GM19452 (cell line): ENCODE results near the gene PSMD11.
"Not testable (repeated sequence)": the region's sequence is repeated elsewhere in the genome, so short reads cannot be mapped to it uniquely, and the experiment has no call there.

Experiments used
- ATAC-seq: cut with Tn5 transposase; IDR thresholded peaks from one replicate; pipeline ENCODE4 v1.9.1; 2021; ENCODE audit not compliant: unreplicated experiment

Gene PSMD11

DNA sequence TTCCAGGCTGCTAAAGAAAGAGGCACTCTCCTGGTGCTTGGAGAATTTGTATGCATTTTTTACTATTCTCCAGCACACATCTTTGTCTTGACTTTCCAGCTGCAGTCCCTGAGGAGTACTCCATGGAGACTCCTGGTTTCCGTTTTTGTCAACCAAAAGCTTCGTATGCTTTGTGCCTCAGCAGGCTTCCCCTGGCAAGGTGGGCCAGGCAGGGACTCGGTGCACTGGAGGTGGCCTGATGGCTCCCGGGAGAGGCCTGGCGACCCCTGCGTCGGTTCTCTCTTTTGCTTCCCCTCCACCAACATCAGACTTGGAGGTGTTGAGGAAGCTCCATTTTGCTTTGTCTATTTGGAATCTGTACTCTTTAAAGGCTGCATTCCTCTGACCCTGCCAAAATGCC lies 66.2 kb downstream of the PSMD11 start:
- ATAC-seq, result no peak

DNA sequence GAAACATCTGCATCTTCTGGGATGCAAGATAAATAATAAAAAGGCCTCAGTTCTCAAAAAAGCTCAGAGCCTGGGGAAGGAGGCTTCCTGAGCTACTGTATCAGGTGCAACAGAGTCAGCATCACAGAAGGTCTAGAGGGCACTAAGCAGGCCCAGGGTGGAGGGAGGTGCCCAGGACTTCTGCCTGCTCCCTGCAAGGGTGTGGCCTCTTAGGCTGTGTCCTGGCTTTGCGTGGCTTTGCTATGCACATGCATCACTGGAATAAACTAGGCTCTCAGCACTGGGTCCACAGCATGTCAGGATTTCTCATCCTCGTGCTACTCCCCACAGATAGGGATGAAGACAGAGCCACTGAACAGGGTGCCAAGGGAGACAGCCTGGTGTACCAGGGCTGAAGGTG lies 68.0 kb downstream of the PSMD11 start:
- no peak for ATAC-seq

DNA sequence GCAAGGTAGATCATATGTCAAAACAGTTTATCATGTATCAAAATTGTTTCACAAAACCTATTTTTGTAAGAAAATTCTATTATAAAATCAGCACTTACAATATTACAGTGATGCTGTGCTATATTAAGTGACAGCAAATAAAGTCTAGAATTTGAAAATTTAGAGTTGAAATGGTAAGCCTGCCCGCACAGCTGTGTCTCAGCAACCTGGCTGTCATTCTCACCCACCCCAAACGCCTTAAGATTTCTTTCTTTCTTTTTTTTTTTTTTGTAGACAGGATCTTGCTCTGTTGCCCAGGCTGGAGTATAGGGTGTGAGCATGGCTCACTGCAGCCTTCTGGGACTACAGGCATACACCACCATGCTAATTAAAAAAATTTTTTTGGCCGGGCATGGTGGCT lies 69.3 kb downstream of the PSMD11 start:
- no peak for ATAC-seq

DNA sequence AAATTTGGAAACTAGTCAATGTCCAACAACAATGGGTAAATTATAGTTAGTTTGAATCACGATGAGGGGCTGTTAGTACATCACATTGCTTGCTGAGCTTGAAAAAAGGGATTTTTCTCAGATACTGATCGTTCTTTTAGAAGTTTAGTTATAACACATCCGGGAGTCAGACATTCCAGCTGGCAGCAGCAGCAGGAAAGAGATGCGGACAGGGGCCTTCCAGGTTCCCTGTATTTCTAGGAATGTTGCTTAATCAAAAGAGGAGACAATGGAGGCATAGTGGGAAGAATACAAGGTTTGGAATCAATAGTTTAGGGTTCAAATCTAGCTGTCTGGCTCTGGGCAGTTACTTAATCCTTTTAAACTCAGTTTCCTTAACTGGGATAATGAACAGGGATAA lies 70.3 kb downstream of the PSMD11 start:
- no peak for ATAC-seq

DNA sequence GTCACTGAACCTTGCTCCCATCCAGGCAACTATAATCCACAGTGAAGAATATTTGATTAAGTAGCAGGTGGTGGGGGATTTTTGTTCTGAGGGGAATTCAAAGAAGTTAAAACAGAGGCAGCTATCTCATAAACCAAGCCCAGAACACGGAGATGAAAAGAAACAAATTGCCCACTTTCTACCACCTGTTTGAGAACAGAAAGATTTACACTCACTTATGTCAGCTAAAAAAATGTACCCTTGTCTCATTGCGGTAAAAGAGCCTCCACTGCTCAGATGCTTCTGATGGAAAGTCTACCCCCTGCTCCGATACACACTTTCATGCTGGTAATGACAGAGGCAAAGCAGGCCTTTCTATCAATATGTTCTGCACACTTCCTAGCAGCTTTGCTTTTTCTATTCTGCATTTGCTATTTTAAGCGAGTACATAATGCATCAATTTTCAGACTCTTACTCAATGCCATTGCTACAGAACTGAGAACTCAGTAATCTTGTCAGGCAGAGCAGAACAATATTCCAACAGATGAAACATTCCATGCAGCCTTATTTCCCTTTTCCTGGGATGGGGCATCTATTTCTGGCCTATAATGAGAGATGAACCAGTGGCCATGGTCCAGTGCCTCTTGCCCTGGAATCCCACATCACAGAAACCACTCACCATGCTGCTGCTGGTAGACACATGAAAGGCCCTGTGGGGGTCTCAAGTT lies 71.5 kb downstream of the PSMD11 start:
- ATAC-seq, result peak; percentile 36

DNA sequence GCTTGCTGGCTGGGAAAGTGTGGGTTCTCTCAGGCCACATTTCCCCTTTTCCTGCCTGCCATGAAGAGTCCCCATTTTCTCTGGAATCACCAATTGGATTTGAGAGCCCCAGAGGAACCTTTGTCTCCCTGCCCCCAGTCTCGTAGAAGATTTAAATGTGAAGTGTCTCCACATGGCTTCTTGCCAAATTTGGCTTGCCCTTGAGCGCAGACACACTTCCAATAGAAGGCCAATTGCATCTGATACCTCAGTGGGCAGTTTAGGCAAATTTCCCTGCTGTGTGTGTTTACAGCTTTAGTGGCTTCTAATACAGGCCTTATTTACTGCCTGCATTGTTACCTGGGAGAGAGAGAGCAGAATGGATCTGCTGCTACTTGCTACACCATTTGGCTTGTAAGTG lies 72.1 kb downstream of the PSMD11 start:
- no peak for ATAC-seq

DNA sequence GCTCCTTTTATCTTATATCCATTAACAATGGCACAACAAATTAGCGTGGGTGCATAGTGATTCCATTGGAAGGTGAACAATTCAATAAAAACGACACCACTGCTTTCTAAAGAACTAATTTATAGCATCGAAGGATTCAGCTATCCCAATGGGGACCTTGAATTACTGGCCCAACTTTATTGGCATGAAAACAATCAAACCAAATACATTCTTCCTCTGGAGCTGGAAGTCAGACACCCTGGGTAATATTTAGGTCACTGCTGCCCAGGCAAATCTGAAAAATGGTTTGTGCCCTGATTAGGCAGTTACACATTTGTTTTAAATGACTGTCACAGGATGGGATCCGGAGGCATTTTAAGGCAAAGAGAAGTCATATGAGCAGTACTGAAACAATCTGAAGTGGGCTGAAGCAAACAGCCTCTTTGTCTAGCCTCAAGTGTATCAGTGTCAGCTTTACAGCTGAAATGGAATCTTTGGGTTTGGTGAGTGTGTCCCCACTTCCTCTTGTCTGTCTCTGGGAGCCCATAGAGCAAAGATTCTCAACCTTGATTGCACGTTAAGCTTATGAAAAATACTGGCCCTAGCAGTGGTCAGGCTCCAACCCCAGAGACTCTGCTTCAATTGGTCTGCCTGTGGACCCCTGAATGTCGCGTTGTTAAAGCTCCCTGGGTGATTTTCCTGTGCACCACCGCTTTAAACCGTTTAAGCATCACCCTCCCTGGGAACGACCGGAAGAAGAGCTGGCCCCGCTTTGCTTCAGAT lies 72.8 kb downstream of the PSMD11 start:
- ATAC-seq, result no peak

DNA sequence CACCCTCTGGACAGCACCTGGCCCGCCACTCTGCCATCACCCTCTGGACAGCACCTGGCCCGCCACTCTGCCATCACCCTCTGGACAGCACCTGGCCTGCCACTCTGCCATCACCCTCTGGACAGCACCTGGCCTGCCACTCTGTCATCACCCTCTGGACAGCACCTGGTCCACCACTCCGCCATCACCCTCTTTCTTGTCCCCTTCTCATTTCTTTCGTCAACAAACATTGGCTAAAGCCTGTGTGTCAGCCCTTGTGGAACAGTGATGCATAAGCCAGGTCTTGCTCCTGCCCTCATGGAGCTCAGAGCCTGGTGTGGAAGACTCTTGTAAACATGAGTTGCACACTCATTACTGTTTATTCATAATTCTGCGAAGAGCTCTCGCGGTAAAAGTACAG lies 73.7 kb downstream of the PSMD11 start:
- no peak for ATAC-seq

DNA sequence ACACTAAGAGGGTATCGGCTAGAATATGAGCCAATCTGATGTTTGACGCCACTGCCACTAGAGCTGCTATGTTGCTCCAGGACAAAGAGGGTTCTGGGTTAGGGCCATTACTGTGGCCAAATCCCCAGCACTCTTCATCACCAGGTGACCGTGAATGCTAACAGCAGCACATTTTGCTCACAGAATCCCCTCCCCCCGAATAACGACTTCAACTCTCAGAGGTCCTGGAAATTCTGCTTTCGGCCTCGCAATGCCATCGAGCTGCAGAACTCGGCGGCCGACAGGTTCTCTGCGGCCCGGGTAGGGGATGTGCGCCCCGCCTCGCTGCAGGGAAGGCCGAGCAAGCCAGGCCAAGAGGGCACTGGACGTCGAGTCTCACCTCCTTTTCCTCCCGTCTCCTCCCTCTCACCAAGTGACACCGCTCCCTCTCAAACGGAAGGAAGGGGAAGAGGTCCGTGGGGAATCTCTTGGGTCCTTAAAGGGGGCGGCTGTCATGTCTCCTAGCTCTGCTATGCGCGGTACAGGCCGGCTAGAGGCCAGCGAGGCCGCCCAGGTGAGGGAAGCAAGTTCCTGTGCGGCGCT lies 74.4 kb downstream of the PSMD11 start:
- no peak for ATAC-seq

DNA sequence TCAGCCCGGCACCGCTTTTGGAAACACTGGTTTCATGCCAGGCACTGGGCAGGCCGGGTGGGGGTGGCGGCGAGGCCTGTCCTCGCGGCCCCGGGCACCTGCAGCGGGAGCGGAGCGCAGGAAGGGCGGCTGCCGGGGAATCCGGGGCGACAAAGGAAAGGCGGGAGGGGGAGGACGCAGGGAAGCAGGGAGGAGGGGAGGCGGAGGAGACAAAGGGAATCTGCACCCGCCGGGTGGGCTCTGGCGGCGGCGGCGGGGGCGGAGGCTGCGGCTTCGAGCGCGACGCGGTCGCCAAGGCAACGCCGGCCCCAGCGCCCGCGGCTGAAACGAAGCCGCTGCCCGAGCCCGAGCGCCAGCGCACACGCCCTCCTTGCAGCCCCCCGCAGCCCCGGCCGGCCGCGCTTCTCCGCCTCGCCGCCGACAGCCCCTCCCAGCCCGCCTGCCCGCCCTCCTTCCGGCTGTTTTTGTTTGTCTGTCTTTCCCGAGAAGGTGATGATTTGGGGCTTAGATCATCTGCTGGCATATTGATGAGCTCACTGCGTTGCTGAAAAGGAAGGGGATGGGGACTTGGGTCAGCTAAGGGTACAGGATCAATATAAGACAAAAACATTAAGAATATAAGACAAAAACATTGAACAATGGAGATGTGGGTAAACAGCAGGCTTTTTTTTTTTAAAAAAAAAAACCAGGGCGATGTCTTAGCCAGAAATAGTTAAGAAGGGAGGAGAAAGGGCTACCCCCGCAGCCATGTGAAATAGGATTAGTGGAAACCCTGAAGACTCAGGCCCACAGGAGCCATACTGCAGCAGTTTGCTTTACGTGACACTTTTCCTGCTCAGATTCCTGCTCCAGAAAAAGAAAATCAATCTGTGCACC lies 75.2 kb downstream of the PSMD11 start:
- ATAC-seq, result no peak

DNA sequence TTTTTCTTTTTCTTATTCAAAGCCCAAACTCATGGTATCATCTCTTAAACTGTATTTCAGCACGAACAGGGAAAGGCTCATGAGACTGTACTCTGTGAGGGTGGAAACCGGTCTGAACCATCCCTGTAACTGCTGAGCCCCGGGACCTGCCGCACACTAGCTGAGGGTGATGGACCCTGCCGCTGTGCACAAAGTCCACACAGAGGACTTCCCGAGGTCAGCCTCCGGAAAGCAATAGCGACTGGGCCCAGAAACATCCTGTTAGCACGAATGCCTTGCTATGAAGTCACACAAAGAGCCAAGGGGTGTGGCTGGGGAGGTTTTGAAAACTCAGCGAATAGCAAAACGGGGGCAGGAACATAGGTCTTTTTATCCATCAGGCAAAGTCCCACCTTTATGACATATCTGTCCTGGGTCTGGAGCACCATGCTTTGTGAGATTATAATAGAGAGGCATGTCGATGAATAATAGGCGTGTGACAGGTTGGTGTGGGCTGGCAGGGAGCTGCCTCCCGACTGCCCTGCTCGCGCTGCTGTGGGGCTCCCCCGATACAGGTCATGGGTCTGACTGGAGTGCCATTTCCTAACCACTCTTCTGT lies 75.9 kb downstream of the PSMD11 start:
- ATAC-seq, result no peak

DNA sequence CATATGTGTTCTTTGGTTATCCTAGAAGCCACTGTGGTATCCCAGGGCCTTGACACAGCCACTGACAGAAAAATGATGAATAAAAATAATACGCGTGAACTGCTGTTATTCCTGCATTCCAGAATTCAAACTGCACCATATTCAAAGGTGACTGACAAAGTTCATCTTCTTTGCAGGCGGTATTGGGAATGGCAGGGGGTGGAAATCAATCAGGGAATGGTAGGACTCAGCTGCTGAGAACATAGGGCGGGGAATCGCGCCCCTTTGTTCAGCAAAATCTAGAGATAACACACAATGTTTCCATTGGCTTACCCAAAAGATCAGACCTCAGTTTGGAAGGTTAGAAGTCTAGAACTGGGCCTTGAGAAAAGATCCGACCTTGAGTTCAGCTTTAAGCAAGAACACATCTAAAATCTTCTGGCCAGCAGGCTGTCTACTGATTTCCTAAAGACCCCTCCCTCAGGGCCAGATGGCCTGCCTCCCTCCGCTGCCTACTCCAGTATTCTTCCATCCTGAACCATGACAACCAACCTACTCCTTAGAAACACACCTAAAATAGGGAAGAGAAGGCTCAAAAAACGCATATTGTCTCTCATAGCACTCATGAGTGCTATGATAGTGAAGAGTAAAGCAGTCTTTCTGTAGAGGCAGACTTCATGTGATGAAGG lies 76.6 kb downstream of the PSMD11 start:
- ATAC-seq, result no peak

DNA sequence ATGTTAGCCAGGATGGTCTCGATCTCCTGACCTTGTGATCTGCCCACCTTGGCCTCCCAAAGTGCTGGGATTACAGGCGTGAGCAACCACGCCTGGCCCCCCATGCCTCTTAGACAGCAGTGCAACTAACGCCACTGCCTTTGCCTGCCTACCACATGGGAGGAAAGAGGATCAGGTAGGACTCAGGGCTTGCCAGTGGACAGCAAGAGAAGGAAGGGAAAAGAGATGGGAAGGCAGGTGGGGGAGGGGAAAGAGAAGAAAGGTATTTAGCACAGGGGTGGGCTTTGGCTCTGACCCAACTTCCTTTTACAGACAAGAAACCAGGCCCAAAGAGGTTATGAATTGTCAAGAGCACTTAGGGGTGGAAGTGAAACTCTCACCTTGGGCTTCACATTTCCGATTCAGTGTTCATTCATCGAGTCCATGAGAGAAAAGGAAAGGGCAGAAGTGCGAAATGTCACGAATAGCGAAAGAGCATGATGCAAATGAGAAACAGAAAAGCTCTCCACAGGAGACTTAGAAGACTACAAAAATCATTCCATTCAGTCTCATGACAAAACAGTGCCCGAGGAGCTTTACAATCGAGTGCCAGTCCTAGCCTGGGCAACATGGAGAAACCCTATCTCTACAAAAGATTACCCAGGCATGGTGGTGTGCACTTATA lies 78.8 kb downstream of the PSMD11 start:
- ATAC-seq, result peak; percentile 37

DNA sequence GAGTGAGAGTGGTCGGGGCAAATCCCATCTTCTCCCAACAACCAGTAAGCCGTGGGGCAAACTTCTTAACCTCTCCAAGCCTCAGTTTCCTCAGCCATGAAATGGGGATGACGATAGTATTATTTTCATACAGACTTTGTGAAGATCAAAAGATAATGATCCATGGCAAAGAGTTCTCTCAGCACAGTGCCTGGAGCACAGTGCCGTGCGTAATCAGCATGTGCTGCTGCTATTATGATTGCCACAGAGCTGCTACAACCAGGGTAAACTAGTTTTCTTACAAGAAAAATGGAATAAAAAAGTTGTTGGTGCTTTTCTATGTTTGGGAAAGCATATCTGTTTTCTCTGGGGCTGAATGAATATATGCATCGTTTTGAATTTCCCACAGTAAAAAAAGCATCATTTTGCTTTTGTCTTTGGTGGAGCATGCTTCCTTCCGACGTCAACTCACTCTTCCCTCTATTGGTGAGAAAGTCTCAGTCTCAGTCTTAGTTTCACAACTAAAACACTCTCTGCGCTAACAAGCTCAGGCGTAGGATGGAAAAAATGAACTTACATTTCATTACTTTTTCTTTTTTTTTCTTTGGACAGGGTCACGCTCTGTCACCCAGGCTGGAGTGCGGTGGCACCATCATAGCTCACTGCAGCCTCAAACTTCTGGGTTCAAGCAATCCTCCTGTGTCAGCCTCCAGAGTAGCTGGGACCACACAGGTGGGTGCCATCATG lies 79.7 kb downstream of the PSMD11 start:
- peak; percentile 58 for ATAC-seq

DNA sequence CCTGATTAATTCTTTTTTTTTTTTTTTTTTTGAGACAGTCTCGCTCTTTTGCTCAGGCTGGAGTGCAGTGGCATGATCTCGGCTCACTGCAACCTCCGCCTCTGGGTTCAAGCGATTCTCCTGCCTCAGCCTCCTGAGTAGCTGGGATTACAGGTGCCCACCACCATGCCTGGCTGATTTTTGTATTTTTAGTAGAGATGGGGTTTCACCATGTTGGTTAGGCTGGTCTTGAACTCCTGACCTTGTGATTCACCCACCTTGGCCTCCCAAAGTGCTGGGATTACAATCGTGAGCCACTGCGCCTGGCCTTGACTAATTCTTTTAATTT lies 80.2 kb downstream of the PSMD11 start:
- ATAC-seq, result not testable (repeated sequence)

DNA sequence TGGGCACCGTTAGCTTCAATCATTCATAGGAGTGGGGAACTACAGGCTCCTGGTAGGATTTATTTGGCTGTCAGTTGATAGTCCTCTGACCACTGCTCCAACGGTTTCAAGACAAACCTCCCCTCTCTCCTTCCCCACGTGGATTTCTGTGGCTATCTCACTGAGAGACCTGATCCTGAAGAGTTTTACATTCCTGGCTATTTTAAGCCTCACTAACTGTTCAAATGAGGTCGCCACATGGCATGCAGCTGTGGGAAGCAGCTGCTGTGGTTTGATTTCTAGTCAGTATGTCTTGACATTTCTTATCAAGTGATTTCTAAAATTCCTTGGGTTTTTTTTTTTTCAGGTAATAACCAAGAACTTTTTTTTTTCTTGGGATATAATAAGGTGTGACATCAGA lies 80.8 kb downstream of the PSMD11 start:
- no peak for ATAC-seq

DNA sequence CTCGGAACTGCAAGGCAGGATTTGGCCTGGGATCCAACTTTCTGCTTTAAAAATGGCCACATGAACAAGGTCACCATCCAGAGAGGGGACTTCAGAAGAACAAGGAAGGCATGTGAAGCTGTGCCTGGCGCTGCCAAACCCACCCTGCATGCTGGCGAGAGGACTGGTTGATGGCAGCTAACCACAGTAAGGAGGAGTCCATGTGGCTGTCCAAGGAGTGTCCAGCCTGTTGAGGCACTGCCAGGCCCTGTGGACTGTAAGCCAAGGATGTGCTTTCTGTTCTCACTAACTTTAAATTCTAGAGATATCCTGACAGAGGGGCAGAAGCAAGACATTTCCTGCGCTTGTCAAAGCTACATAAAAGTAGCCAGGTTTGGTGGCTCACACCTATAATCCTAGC lies 82.8 kb downstream of the PSMD11 start:
- ATAC-seq, result no peak

DNA sequence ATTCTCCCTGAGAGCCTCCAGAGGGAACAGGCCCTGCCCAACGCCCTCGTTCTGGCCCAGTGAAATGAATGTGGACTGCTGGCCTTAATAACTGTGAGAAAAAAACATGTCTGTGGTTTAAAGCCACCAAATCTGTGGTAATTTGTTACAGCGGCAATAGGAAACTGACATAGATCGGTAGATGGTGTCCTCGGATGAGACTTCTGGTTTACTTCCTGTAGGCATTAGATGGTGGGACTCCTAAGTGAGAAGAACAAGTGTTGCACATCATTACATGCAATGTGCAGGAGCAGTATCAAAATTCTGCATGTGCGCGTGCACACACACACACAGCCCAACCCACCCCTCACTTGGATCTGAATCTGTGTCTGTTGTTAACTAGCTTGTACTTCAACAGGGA lies 84.5 kb downstream of the PSMD11 start:
- no peak for ATAC-seq

DNA sequence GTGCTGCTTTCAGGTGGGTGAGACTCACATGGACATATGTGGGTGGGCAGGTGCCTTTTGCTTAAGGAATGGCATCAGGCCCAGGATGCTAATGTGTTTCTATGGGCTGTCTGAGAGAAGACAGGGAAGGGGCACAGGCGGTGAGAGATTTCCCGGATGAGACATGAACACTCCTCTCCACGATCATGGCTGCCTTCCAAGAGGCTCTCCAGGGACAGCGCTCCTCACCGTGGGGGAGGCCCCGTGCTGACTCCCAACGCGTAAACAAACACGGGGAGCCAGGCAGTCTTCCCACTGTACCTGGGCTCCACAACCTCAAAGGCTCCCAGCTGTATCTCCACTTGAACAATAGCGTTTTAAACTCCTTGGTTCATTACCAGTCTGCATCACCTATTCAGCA lies 85.3 kb downstream of the PSMD11 start:
- ATAC-seq, result no peak
